CD4-positive, alpha-beta T cell treated with Interleukin-2 at 100 ng/mL for 4 hours (primary cell): ENCODE measurements around the gene ABCA12.
"Not testable (repeated sequence)": the region's sequence is repeated elsewhere in the genome, so short reads cannot be mapped to it uniquely, and the experiment has no call there.

ENCODE experiments used
- DNase-seq: peaks from one replicate; pipeline ENCODE4 v3.0.0-alpha.2; 2020; ENCODE audit warnings: low spot score

Gene ABCA12

GRCh38 chr2:215138479-215138878 is at the start of gene ABCA12:
TSS of gene ABCA12 (minus strand) at chr2:215138626. CDS start at chr2:215138208, 418 bp downstream.
- DNase-seq = no peak

- no peak for DNase-seq
Measured at GRCh38 chr2:215188078-215188477, 49.7 kb upstream of the ABCA12 start.

GRCh38 chr2:215186021-215186420 is 47.6 kb upstream of the ABCA12 start:
- DNase-seq = no peak

- no peak for DNase-seq
Measured at GRCh38 chr2:215178121-215178520, 39.7 kb upstream of the ABCA12 start.

- DNase-seq = no peak
Measured at GRCh38 chr2:215171796-215172195, 33.4 kb upstream of the ABCA12 start.

GRCh38 chr2:215171151-215171550 is 32.7 kb upstream of the ABCA12 start:
- peak; percentile 14 for DNase-seq

GRCh38 chr2:215166505-215166904 is 28.1 kb upstream of the ABCA12 start:
- DNase-seq = not testable (repeated sequence)

- DNase-seq = not testable (repeated sequence)
Measured at GRCh38 chr2:215163319-215163718, 24.9 kb upstream of the ABCA12 start.

- DNase-seq = no peak
Measured at GRCh38 chr2:215161301-215161829, 22.9 kb upstream of the ABCA12 start.

- DNase-seq = no peak
Measured at GRCh38 chr2:215160081-215160480, 21.7 kb upstream of the ABCA12 start.

GRCh38 chr2:215156453-215156852 is 18.0 kb upstream of the ABCA12 start:
- no peak for DNase-seq

- DNase-seq = no peak
Measured at GRCh38 chr2:215149894-215150293, 11.5 kb upstream of the ABCA12 start.

GRCh38 chr2:215149486-215149885 is 11.1 kb upstream of the ABCA12 start:
- DNase-seq = no peak

GRCh38 chr2:215149060-215149459 is 10.6 kb upstream of the ABCA12 start:
- no peak for DNase-seq

- no peak for DNase-seq
Measured at GRCh38 chr2:215145611-215146010, 7.2 kb upstream of the ABCA12 start.

- no peak for DNase-seq
Measured at GRCh38 chr2:215144106-215144875, 5.9 kb upstream of the ABCA12 start.

GRCh38 chr2:215143458-215143857 is 5.0 kb upstream of the ABCA12 start:
- no peak for DNase-seq

- DNase-seq = no peak
Measured at GRCh38 chr2:215141706-215142105, 3.3 kb upstream of the ABCA12 start.

- no peak for DNase-seq
Measured at GRCh38 chr2:215140166-215140707, 1.8 kb upstream of the ABCA12 start.

GRCh38 chr2:215137741-215138340 is 585 bp downstream of the ABCA12 start:
- no peak for DNase-seq

- no peak for DNase-seq
Measured at GRCh38 chr2:215137329-215137686, 1.1 kb downstream of the ABCA12 start.

GRCh38 chr2:215136669-215137328 is 1.6 kb downstream of the ABCA12 start:
- DNase-seq = no peak

- DNase-seq = no peak
Measured at GRCh38 chr2:215120401-215120800, 18.0 kb downstream of the ABCA12 start.
